Muscle layer of colon (tissue), 2 donors: ENCODE measurements around the gene RFTN2.
"Not testable (repeated sequence)": the region's sequence is repeated elsewhere in the genome, so short reads cannot be mapped to it uniquely, and the experiment has no call there.

Experiments
- H3K27ac ChIP-seq: one replicate; pipeline ENCODE4 v1.7.0; 2013; ENCODE audit warnings: low read depth, mild to moderate bottlenecking, low read length, moderate library complexity
- H3K27me3 ChIP-seq, 2 donors: one replicate each; pipeline ENCODE4 v1.7.0; 2013; ENCODE audit warnings: low read length in 2 of 2, mild to moderate bottlenecking in 2 of 2; ENCODE audit not compliant: insufficient read depth in 2 of 2, control insufficient read depth in 1 of 2
- H3K36me3 ChIP-seq: one replicate; pipeline ENCODE4 v1.7.0; 2013; ENCODE audit warnings: mild to moderate bottlenecking, low read length; ENCODE audit not compliant: insufficient read depth
- H3K4me1 ChIP-seq: one replicate; pipeline ENCODE4 v1.7.0; 2013; ENCODE audit warnings: mild to moderate bottlenecking, low read length; ENCODE audit not compliant: insufficient read depth
- H3K4me3 ChIP-seq, 2 donors: one replicate each; pipeline ENCODE4 v1.7.0; 2013; ENCODE audit warnings: low read length in 2 of 2, low read depth in 1 of 2, mild to moderate bottlenecking in 1 of 2, moderate library complexity in 1 of 2
- H3K9ac ChIP-seq: one replicate; pipeline ENCODE4 v1.7.0; 2013; ENCODE audit warnings: low read length
- H3K9me3 ChIP-seq: one replicate; pipeline ENCODE4 v1.7.0; 2013; ENCODE audit warnings: mild to moderate bottlenecking, low read length
- donor health status: abdominal sarcoma.
- donor health status: Adenocarcinoma of cecum.

The RFTN2 gene

DNA sequence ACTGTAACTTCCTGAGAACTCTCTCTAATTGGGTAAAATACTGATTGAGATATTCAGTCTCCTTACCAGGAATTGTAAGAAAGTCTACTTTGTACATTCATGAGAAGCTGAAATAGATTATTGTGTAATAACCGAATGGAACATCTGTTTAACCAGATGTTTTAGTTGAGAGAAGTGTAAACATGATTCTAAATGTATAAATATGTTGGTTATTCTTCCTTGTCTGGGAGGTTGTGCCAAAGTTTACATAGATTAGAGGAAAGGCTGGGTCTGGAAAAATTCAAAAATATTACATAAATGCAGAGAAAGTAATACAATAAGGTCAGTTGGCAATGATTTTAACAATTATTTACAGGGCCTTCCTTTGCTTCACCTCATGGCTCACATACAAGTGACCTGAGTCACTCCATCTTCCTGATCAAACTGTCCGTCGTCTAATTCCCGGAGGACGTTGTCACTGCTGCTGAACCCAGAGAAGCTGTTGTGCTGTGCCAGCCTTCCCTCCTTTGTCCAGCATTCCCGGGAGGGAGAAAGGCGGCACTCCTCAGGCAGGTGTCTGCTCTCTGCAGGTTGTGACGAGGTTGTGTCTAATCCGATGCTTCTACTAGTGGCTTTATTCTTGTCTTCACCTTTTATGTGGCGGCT is 103.6 kb downstream of the RFTN2 start:
- H3K4me3 ChIP-seq = no peak overlapping the region
- no peaks in the 10 kb centered on the region for H3K4me1 ChIP-seq
- H3K27me3 ChIP-seq = no peaks in the 10 kb centered on the region
- H3K9me3 ChIP-seq = no peaks in the 10 kb centered on the region
- H3K9ac ChIP-seq = no peak overlapping the region
- no peaks in the 10 kb centered on the region for H3K36me3 ChIP-seq
- no peak overlapping the region for H3K27ac ChIP-seq

DNA sequence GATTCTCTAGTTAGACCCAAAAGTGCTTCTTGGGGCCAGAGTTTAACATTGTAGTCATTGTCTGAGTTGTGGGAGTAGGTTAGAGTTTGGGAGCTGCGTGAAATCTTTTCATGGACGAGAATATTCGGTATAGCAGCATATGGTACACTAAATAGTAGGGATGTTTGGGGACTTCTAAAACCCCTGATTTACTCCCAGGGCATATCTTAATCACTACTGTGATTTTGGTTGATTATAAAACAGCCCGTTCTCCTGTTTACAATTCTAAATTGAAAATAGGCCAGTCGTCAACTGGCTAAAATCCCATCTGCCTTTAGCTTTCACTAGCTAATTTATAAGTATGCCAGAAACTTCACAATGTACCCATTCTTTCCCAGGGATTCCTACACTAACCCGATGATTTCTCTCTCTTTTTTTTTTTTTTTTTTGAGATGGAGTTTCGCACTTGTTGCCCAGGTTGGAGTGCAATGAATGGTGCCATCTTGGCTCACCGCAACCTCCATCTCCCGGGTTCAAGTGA is 115.2 kb downstream of the RFTN2 start:
- H3K9me3 ChIP-seq = no peaks in the 10 kb centered on the region
- no peak overlapping the region for H3K27ac ChIP-seq
- no peak overlapping the region for H3K4me3 ChIP-seq
- no peak overlapping the region for H3K9ac ChIP-seq
- H3K4me1 ChIP-seq = no peaks in the 10 kb centered on the region
- H3K36me3 ChIP-seq = no peaks in the 10 kb centered on the region
- no peaks in the 10 kb centered on the region for H3K27me3 ChIP-seq

DNA sequence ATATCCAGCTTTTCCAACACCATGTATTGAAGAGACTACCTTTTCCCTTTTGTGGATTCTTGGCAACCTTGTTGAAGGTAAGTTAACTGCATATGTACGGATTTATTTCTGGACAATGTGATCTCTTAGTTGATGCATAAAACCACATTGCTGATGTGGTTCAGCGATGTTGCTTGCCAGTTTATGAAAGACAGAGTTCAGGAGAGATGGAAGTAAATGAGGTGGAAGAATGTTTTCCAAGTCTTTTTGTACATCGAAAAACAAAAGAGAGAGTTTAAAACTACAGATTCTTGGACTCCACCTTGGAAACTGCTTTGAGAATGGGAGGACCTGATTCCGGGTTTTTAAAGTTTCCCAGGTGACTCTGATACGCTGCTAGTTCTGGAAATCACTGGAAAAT is 115.7 kb downstream of the RFTN2 start:
- Histone ChIP-seq H3K9me3 (no peaks in the 10 kb centered on the region), H3K4me1 (no peaks in the 10 kb centered on the region), H3K27me3 (no peaks in the 10 kb centered on the region), H3K9ac (no peak overlapping the region), H3K4me3 (no peak overlapping the region), H3K36me3 (no peaks in the 10 kb centered on the region), H3K27ac (no peak overlapping the region)

DNA sequence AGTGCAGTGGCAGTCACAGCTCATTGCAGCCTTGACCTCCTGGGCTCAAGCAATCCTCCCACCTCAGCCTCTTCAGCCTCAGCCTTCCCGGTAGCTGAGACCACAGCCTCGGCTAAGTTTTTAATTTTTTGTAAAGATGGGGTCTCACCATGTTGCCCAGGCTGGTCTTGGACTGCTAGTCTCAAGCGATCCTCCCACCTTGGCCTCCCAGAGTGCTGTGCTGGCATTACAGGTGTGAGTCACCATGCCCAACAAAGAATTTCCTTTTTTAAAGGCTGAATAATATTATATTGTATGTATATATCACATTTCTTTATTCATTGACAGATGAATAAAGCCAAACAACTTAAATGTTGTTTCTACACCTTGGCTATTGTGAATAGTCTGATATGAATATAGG is 117.0 kb downstream of the RFTN2 start:
- H3K4me1 ChIP-seq = no peaks in the 10 kb centered on the region
- no peak overlapping the region for H3K27ac ChIP-seq
- no peak overlapping the region for H3K9ac ChIP-seq
- H3K36me3 ChIP-seq = peaks cover 9% of the 10 kb centered on the region
- H3K27me3 ChIP-seq = no peaks in the 10 kb centered on the region
- no peaks in the 10 kb centered on the region for H3K9me3 ChIP-seq
- no peak overlapping the region for H3K4me3 ChIP-seq

DNA sequence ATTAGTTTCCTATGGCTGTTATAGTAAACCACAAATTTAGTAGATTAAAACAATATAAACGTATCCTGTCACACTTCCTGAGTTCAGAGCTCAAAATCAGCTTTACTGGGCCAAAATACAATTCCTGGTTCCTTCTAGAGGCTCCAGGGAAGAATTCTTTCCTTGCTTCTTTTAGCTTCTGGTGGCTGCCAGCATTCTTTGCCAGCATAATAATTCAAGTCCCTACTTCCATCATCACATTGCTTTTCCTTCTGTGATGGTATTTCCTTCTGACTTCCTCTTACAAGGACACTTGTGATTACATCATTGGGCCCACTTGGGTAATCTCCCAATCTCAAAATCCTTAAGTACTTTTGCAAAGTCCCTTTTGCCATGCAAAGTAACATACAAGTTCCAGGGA is 118.9 kb downstream of the RFTN2 start:
- Histone ChIP-seq H3K36me3 (peaks cover 9% of the 10 kb centered on the region), H3K27me3 (no peaks in the 10 kb centered on the region), H3K4me1 (no peaks in the 10 kb centered on the region), H3K9me3 (no peaks in the 10 kb centered on the region), H3K9ac (no peak overlapping the region), H3K4me3 (no peak overlapping the region), H3K27ac (no peak overlapping the region)

DNA sequence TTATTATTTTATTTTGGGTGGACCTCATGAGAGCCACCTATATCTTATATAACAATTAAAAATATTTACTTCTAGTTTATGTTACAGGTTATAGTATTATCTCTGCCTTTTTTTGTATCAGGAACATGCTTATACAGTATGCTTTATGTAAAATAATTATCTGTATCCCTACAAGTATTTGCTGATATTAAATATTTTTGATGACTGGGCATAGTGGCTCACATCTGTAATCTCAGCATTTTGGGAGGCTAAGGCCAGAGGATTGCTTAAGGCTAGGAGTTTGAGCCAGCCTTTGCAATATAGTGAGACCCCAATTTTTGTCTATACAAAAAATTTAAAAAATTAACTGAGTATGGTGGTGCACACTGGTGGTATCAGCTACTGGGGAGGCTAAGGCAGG is 119.9 kb downstream of the RFTN2 start:
- Histone ChIP-seq H3K9me3 (no peaks in the 10 kb centered on the region), H3K4me1 (no peaks in the 10 kb centered on the region), H3K4me3 (no peak overlapping the region), H3K27me3 (no peaks in the 10 kb centered on the region), H3K9ac (no peak overlapping the region), H3K27ac (no peak overlapping the region), H3K36me3 (peaks cover 9% of the 10 kb centered on the region)

DNA sequence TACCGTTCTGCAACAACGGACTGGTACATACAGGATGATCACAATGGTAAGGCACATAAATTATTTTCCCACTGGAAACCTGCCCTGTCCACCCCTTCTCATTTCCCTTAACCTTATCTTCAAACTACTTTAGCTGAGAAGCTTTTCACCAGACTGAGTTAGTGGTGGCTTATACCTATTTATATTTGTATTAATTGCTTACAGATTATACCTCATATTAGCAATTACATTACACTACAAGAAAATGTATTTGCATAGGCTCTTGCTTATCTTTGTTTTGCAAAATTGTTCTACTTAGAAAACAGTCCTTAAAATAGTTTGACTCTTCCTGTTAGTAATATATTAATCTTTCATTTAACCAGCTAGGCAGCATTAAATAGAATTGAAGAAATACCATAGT is 124.1 kb downstream of the RFTN2 start:
- not testable (repeated sequence) for H3K9me3 ChIP-seq, H3K4me1 ChIP-seq, H3K27ac ChIP-seq, H3K9ac ChIP-seq, H3K27me3 ChIP-seq, H3K4me3 ChIP-seq
- peaks cover 21% of the 10 kb centered on the region for H3K36me3 ChIP-seq

DNA sequence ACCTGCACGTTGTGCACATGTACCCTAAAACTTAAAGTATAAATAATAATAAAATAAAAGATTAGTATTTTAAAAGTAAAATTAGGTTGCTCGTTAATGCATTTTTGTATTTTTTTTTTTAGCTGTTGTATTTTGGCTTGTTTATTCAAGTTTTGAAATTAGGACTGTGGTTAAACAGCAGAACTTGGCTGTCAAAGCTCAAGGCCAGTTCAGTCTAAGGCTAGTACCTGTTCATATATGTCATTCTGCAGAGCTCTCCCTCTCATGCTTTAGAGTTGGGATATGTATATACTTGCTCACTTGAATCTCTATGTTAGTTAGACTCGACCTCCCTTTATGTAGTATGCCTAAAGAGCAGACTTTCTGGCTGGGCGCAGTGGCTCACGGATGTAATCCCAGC is 126.8 kb downstream of the RFTN2 start:
- no peaks in the 10 kb centered on the region for H3K4me1 ChIP-seq
- no peaks in the 10 kb centered on the region for H3K9me3 ChIP-seq
- no peak overlapping the region for H3K4me3 ChIP-seq
- no peaks in the 10 kb centered on the region for H3K27me3 ChIP-seq
- peaks cover 12% of the 10 kb centered on the region for H3K36me3 ChIP-seq
- H3K9ac ChIP-seq = no peak overlapping the region
- no peak overlapping the region for H3K27ac ChIP-seq

DNA sequence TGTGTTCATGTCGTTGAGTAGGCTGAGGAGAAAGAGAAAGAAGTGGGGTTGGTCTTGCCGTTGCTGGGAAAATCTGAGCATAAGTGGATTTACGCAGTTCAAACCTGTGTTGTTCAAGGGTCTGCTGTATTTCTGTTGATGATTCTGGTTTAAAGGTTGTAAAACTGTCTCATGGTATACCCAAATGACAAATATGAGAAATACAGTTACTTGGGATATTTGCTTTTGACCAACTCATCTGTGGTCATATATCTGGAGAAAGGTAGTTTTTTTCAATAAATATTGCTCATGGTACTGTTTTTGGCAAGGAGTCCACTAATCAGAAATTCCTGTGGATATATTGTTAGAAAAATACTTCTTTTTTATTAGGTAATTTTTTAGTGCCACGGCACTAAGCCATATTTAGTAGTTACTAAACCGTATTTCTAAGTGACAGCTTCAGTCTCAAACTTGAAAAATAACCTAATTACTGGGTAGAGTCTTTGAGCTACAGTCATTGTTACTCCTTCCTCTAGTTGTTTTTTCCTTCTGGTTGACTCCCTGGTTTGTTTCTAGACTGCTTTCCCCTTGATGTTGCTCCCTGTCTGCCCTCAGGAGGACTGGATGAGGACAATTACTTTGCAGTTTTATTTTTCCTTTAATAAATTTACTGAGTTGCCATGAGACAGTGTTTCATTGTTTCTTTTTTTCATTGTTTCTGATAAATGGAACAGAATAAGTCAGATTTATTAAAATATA is 128.1 kb downstream of the RFTN2 start:
- H3K9me3 ChIP-seq = no peaks in the 10 kb centered on the region
- no peak overlapping the region for H3K27ac ChIP-seq
- no peaks in the 10 kb centered on the region for H3K27me3 ChIP-seq
- H3K4me3 ChIP-seq = no peak overlapping the region
- no peaks in the 10 kb centered on the region for H3K4me1 ChIP-seq
- H3K36me3 ChIP-seq = peaks cover 11% of the 10 kb centered on the region
- no peak overlapping the region for H3K9ac ChIP-seq

DNA sequence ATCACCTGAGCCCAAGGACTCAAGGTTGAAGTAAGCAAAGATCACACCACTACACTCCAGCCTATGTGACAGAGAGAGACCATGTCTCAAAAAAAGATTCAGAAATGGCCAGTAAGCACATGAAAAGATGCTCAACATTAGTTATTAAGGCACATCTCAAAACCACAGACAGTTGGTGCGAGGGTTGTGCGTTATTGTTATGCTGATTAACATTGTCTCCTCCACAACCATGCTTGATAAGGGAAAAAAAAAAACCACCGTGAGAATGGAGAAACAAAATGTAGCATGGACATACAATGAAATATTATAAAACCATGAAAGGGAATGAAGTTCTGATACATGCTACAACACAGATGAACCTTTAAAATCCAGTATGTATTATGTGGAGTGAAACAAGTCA is 132.2 kb downstream of the RFTN2 start:
- Histone ChIP-seq H3K27me3 (no peaks in the 10 kb centered on the region), H3K9ac (no peak overlapping the region), H3K27ac (no peak overlapping the region), H3K9me3 (no peaks in the 10 kb centered on the region), H3K36me3 (peaks cover 5% of the 10 kb centered on the region), H3K4me1 (no peaks in the 10 kb centered on the region), H3K4me3 (no peak overlapping the region)

DNA sequence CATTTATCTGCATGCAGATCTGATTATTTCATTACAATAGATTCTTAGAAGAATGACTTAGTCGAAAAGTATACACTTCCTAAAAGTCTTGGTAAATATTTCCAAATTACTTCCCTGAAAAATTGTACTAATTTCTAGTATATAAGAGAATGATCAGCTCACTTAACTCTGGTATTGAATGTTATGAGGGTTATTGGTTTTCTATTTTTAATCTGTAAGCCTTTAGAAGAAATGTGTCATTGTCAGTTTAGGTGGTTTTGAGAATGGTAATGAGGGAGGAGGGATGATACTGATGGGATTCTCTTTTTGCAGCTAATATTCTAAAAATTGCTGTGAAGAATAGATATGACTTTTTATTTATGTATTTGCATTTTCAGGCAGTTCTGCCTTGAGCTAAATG is 135.7 kb downstream of the RFTN2 start:
- Histone ChIP-seq H3K27me3 (no peaks in the 10 kb centered on the region), H3K4me1 (no peaks in the 10 kb centered on the region), H3K9me3 (no peaks in the 10 kb centered on the region), H3K4me3 (no peak overlapping the region), H3K9ac (no peak overlapping the region), H3K27ac (no peak overlapping the region), H3K36me3 (peaks cover 14% of the 10 kb centered on the region)

DNA sequence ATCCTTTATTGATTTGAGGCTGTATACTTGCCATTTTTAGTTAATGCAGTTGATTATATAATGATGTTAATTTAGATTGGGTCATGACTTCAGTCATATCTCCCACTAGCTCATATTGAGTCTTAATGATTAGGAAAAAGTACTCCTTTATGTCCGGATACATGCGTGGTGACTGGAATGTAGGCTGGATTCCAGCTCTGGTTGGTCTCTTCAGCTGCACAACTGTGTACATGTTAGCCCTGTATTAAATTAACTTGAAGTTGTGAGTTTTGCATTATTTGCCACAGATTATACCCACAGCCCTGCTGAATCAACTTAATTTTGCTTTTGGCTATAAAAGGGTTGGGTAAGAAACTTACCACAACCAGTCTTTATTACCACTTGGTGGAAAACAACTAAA is 137.0 kb downstream of the RFTN2 start:
- Histone ChIP-seq H3K9me3 (no peaks in the 10 kb centered on the region), H3K4me1 (no peaks in the 10 kb centered on the region), H3K27me3 (no peaks in the 10 kb centered on the region), H3K9ac (no peak overlapping the region), H3K36me3 (peaks cover 14% of the 10 kb centered on the region), H3K4me3 (no peak overlapping the region), H3K27ac (no peak overlapping the region)
